Esophagus squamous epithelium (tissue), 5 donors: ENCODE data around the gene NDUFB11. TPM values are rescaled to one million over a fixed set of nuclear protein-coding genes. Genes with fewer than 3 reads are reported as not detected.
"Not testable (repeated sequence)": the region's sequence is repeated elsewhere in the genome, so short reads cannot be mapped to it uniquely, and the experiment has no call there.

Experiments used
- DNase-seq: peaks from one replicate; lab custom pipeline; 2025; lab: John Stamatoyannopoulos, UW
- H3K27ac ChIP-seq, 4 donors: fragments of 200-600 bp; sonication (generic); one replicate each; pipeline ENCODE4 v1.5.1; 2016 to 2019; ENCODE audit warnings: mild to moderate bottlenecking in 1 of 4
- H3K27me3 ChIP-seq, 4 donors: fragments of 200-600 bp; sonication (generic); 1 replicate in 3 of 4; 2 replicates in 1 of 4; pipeline versions ENCODE4 v1.5.1 to v1.6.0; 2017 to 2021; ENCODE audit warnings: antibody characterized with exemption in 1 of 4
- H3K36me3 ChIP-seq, 3 donors: fragments of 200-600 bp; sonication (generic); one replicate each; pipeline ENCODE4 v1.5.1; 2016 to 2019
- H3K4me1 ChIP-seq, 3 donors: fragments of 200-600 bp; sonication (generic); one replicate each; pipeline ENCODE4 v1.5.1; 2017 to 2019
- H3K4me3 ChIP-seq, 4 donors: fragments of 200-600 bp; sonication (generic); 1 replicate in 3 of 4; 2 replicates in 1 of 4; pipeline ENCODE4 v1.5.1; 2016 to 2019; ENCODE audit warnings: mild to moderate bottlenecking in 2 of 4, moderate library complexity in 1 of 4
- H3K9me3 ChIP-seq, 3 donors: fragments of 200-600 bp; sonication (generic); one replicate each; pipeline ENCODE4 v1.5.1; 2016 to 2019
- POLR2A ChIP-seq, 4 donors: fragments of 450-650 bp; IDR thresholded peaks; one replicate each; pipeline ENCODE4 v1.6.1; 2017; ENCODE audit warnings: antibody characterized with exemption in 4 of 4, mild to moderate bottlenecking in 4 of 4, moderate library complexity in 3 of 4
- WGBS, 2 donors: methylation state at CpG; one replicate each; pipeline ENCODE4 v1.1.5; 2018; 5-methylcytosine and 5-hydroxymethylcytosine counted together
- intact Hi-C: fragments of 100-400 bp; cut with DNase I; formaldehyde crosslinking; loops from one replicate; pipeline ENCODE4 v1.15.0; 2022
- total RNA-seq, 4 donors: library from RNA; depleted of rRNA; stranded (reverse); fragments of >200 nt; gene quantifications; one replicate each; pipeline ENCODE4 v1.1.0, GENCODE V29; 2016
- TF ChIP-seq, protein P1 (sequence below), 6 experiments: fragments of 450-650 bp in 4 of 6; fragments of 200-600 bp in 2 of 6; sonication (generic) in 2 of 6; IDR thresholded peaks; one replicate each; pipeline ENCODE4 v1.5.1; 2016 to 2019; ENCODE audit warnings: antibody characterized with exemption in 6 of 6, mild to moderate bottlenecking in 4 of 6, moderate library complexity in 4 of 6
- donor health status: DM: yes; HTN: yes; CAD: no.

The NDUFB11 gene
- total RNA-seq, 4 donors from 2014 or later: 41.4 to 74.6 (median 59.8) TPM

DNA sequence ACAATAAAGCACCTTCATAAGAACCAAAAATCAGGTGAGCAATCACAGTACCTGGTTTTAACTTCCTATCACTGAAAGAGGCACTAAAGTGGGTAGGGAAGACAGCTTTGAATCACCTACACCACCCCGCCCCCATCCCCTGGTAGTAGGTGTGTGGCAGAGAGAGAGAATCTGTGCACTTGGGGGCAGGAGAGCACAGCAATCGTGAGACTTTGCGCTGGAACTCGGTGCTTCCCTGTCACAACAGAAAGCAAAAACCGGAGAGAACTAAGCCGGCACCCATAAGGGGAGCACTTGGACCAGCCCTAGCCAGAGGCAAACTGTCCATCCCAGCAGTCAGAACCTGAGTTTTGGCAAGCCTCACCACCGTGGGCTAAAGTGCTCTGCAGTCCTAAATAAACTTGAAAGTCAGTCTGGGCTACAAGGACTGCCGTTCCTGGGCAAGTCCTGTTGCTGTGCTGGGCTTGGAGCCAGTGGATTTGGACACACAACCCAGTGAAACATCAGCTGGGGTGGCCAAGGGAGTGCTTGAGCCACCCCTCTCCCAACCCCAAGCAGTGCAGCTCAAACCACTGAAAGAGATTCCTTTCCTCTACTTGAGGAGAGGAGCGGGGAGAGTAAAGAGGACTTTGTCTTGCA, 32.1 kb downstream of the NDUFB11 start:
- no peaks in the 10 kb centered on the region for H3K4me1 ChIP-seq
- H3K27ac ChIP-seq: no peak overlapping the region
- no peak for TF ChIP-seq POLR2A (IDR thresholded peaks at IDR 0.05)
- TF ChIP-seq, protein P1, sequence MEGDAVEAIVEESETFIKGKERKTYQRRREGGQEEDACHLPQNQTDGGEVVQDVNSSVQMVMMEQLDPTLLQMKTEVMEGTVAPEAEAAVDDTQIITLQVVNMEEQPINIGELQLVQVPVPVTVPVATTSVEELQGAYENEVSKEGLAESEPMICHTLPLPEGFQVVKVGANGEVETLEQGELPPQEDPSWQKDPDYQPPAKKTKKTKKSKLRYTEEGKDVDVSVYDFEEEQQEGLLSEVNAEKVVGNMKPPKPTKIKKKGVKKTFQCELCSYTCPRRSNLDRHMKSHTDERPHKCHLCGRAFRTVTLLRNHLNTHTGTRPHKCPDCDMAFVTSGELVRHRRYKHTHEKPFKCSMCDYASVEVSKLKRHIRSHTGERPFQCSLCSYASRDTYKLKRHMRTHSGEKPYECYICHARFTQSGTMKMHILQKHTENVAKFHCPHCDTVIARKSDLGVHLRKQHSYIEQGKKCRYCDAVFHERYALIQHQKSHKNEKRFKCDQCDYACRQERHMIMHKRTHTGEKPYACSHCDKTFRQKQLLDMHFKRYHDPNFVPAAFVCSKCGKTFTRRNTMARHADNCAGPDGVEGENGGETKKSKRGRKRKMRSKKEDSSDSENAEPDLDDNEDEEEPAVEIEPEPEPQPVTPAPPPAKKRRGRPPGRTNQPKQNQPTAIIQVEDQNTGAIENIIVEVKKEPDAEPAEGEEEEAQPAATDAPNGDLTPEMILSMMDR (IDR thresholded peaks at IDR 0.05): no peak
- no peaks in the 10 kb centered on the region for H3K9me3 ChIP-seq
- H3K36me3 ChIP-seq: no peaks in the 10 kb centered on the region
- no peak for DNase-seq
- no peak overlapping the region for H3K4me3 ChIP-seq
- WGBS, 2 donors: 69% methylated on average over 8 of the region's 9 CpGs; no CpG with 5 or more reads in 1 of the 2 donors
- no peaks in the 10 kb centered on the region for H3K27me3 ChIP-seq
- intact Hi-C loops: no loop called here

GRCh38 chrX:47110936-47111615, 33.4 kb downstream of the NDUFB11 start:
- H3K4me1 ChIP-seq, H3K36me3 ChIP-seq, intact Hi-C loops, H3K27me3 ChIP-seq, H3K4me3 ChIP-seq, H3K9me3 ChIP-seq, DNase-seq, H3K27ac ChIP-seq: not testable (repeated sequence)
- 90% methylated on average over 2 of the region's 40 CpGs; no CpG with 5 or more reads in 1 of the 2 donors for WGBS, 2 donors

DNA sequence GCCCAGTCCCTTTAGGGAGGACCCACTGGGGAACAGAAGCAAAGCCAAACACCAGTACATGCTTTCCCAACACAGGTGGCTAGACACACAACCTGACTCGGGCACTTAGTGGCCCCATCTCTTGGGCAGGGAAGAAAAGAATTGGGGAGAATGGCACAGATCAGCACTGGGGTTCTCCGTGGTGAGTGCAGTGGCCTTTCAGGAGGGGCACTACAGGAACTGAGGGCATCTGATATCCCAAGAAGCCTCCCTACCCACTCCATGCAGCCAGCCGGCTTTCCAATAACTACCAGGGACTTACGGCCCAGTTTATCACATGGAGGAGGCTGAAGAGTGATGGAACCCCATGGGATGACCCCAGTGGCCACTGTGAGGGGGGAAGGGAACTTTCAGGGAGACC, 43.3 kb downstream of the NDUFB11 start:
- intact Hi-C loops: no loop called here
- WGBS, 2 donors: 87% methylated on average over 3 of the region's 4 CpGs; no CpG with 5 or more reads in 1 of the 2 donors
- no peaks in the 10 kb centered on the region for H3K4me1 ChIP-seq
- H3K9me3 ChIP-seq: no peaks in the 10 kb centered on the region
- no peak for DNase-seq
- H3K36me3 ChIP-seq: no peaks in the 10 kb centered on the region
- no peak overlapping the region for H3K4me3 ChIP-seq
- no peaks in the 10 kb centered on the region for H3K27me3 ChIP-seq
- no peak for TF ChIP-seq POLR2A (IDR thresholded peaks at IDR 0.05)
- TF ChIP-seq, protein P1 (IDR thresholded peaks at IDR 0.05): no peak
- H3K27ac ChIP-seq: no peak overlapping the region

GRCh38 chrX:47098338-47099094, 46.0 kb downstream of the NDUFB11 start:
- Histone ChIP-seq H3K9me3 (no peaks in the 10 kb centered on the region), H3K4me3 (no peak overlapping the region), H3K36me3 (no peaks in the 10 kb centered on the region), H3K27ac (no peak overlapping the region), H3K27me3 (no peaks in the 10 kb centered on the region), H3K4me1 (no peaks in the 10 kb centered on the region)
- WGBS, 2 donors: 50 to 54% methylated on average over 1 to 2 of the region's 2 CpGs
- intact Hi-C loops: no loop called here
- DNase-seq: no peak
- TF ChIP-seq, protein P1 (IDR thresholded peaks at IDR 0.05): no peak
- TF ChIP-seq POLR2A (IDR thresholded peaks at IDR 0.05): no peak

- no peaks in the 10 kb centered on the region for H3K36me3 ChIP-seq
- TF ChIP-seq, protein P1 (IDR thresholded peaks at IDR 0.05): no peak
- TF ChIP-seq POLR2A (IDR thresholded peaks at IDR 0.05): no peak
- no peak for DNase-seq
- intact Hi-C loops: no loop called here
- 65 to 86% methylated on average over 1 to 4 of the region's 4 CpGs for WGBS, 2 donors
- no peaks in the 10 kb centered on the region for H3K27me3 ChIP-seq
- H3K27ac ChIP-seq: no peak overlapping the region
- no peaks in the 10 kb centered on the region for H3K9me3 ChIP-seq
- H3K4me3 ChIP-seq: no peak overlapping the region
- H3K4me1 ChIP-seq: no peaks in the 10 kb centered on the region
These were observed 47.5 kb downstream of the NDUFB11 start for GRCh38 chrX:47097018-47097417.
